Stimulated activated CD4-positive, alpha-beta T cell treated with anti-CD3 and anti-CD28 coated beads, Interleukin-12 subunit alpha, Interleukin-12 subunit beta, amount 100 ng/mL, for 4 hours (primary cell): ENCODE results near the gene NAALADL2.

Source experiments
- DNase-seq: peaks from one replicate; pipeline ENCODE4 v3.0.0-alpha.2; 2020

NAALADL2 gene

DNA sequence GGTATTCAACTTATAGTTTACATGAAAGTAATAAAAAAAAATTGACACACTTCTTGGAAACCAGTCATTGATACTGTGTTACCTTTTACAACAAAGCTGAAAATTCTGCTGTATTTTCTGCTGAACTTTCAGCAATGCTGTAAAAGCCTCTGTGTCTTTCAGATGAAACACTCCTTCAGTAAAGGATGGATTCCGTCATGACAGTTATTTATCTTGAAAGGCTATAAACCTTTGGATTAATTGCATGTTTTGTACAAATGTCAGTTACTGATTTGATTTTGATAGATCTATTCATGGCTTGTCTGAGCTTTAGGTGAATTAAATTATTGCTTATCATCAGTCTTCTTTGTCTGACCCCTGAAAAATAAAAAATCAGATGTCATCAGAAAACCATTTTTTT lies 355.1 kb downstream of the NAALADL2 start:
- no peak for DNase-seq

DNA sequence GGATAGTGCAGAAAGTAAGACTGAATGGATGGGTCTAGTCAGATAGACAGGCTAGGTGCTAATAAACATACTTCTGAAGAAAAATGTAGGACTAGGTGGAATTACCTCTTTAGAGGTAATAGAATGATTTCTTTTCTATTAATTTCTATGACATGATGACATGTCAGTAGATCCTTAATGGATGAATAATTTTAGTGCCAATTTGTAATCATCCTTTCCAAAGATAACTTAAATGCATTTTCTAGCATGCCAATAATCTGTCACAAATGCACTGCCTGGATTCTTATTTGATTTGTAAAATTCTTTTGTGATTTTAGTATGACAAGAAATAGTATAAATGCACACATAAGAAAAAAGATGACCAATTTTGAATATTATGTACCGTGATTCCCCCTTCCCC lies 356.7 kb downstream of the NAALADL2 start:
- no peak for DNase-seq

DNA sequence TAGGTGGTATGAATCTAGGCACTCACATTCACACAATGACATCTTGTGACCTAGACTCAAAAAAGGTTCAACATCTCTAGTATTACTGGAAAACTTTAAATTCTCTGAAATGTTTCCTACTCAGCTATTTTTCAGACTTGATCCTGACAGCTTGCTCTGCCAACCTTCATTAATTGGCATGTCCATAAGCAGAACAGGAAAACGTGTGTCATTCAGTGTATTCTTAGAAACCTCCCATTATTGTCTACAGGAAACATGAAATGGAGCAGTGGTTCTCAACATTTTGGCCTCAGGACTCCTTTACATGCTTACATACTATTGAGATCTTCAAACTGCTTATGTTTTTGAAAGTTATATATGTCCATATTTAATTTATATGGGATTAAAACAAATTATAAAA lies 363.2 kb downstream of the NAALADL2 start:
- no peak for DNase-seq

DNA sequence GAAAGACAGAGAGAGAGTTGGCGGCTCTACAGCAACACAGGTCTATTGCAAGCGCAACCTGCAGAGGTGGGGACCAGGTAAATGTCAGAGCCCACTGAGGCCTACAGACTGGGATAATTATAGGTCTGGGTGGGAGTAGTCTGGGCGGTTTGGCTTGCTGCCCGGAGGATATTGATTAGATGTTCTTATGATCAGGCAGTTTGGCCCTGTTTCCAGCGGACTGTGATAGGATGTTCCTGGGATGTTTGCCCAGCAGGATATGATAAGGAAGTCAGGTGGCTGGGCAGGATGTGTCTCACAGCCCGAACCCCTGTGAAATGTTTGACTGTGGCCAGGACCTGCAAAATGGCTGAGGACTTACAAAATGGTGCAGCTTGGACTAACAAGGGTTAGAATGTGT lies 364.9 kb downstream of the NAALADL2 start:
- DNase-seq: no peak

DNA sequence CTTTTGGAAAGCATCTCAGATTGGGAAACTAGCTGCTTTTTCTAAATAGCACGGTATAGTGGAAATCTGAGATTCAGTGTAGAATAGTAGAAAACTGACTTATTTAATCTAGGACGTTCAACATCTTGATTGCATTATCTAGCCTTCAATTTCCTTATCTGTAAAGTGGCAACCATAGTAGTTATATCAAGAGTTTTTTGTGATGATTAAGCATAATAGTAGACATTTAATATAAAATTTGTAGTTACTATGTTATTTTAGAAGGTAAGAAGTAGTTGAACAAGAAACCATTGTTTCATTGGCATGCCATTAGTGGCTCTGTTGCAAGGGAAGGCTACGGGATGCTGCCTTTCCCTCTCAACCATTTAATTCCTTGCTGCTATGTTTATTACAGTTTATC lies 367.3 kb downstream of the NAALADL2 start:
- no peak for DNase-seq

DNA sequence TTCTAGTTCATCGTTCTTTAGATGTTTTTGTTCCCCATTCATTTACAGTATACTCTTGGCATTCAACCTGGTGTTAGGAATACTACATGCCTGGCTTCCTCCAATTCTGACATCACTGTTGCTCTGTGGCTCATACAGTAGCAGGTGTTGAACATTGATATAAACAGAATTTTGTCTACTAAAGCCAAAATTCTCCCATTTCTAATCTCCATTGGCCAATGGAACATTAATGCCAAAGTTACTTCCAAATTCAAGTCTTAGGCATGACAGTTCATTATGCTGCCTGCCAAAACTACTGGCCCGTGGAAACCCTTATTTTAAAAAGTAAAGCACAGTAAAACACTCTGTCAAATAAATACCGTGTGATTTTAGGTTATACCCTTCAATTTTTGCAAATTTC lies 368.0 kb downstream of the NAALADL2 start:
- DNase-seq: no peak

DNA sequence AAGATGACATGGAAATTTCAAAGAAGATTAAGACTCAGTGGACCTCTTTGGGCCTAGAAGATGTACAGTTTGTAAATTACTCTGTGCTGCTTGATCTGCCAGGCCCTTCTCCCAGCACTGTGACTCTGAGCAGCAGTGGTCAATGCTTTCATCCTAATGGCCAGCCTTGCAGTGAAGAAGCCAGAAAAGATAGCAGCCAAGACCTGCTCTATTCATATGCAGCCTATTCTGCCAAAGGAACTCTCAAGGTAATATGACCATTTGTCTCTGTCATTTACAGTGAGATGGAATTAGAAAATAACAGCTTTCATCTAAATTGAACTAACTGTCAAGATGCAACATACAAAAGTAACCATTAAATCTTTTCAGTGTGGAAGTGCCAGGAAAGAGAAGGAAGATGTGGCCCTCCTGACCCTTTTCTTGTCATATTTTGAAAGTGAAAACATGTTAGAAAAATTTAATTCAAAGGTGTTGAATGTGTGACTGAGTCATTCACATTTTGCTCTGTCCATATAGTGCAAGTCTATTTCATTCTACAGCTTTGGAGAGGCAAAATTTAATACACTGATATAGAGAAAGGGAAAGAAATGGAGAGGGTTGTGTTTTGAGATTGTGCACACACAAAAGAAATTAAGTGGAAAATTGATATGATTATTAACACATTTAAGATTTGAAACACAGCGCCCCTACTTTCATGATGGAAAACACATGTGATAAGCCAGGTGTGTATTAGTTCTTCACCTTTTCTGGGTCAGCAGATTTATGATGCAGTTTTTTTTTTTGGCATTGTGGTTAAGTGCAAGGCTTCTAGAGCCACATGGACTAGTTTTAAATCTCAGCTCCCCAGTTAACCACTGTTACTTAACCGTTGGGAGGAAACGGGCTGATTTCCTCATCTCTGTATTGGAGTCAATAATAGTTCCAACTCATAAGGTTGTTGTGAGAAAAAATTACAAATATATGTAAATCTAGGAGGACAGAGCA lies 375.1 kb downstream of the NAALADL2 start:
- no peak for DNase-seq

DNA sequence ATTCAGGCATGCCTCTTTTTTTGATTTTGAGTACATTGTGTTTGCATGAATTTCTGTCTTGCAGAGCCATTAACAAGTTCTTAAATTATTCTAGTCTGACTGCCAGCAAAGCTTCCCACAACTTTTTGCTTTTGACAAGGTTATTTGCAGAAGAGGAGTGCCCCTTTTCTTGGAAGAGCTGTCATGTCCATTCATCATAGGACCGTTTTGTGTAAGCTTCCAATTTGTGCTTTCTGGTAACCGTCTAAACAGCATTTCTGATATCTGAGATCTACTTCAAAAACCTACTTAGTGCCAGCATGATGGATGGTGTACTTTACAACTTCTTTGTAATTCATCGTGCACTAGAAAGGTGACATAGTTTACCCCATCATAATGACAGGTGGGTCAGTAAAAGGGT lies 379.7 kb downstream of the NAALADL2 start:
- DNase-seq: no peak

DNA sequence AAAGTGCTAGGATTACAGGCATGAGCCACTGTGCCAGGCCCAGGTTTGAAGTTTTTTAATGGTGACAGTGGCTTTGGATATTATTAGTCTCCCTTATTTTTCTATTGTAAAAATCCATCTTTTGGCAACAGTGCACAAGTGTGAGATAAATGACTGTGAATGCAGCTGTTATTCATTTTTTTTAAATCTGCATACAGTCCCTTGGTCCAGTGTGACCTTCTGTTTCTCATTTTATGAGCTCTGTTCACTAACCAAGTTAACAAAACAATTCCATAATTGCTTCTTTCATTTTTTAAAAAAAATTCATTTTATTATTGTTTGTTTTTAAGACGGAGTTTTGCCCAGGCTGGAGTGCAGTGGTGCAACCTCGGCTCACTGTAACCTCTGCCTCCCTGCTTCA lies 381.8 kb downstream of the NAALADL2 start:
- DNase-seq: no peak

DNA sequence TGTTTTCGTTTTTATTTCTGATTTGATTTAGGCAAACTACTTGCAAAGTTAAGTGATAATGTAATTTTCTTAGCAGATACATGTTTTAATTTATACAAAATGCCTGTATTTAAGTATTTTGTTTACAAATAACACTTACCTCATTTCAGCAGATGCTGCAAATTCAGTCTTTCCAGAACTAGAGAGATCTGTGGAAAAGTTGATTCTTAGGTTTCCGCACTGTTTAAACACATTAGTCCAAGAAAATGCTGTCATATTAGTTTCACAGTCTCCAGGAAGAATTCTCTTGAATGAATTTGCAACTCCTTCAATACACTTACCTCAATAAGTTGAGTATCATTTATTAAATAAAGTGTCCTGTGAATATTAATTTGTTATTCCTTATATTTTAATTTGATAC lies 383.1 kb downstream of the NAALADL2 start:
- no peak for DNase-seq

DNA sequence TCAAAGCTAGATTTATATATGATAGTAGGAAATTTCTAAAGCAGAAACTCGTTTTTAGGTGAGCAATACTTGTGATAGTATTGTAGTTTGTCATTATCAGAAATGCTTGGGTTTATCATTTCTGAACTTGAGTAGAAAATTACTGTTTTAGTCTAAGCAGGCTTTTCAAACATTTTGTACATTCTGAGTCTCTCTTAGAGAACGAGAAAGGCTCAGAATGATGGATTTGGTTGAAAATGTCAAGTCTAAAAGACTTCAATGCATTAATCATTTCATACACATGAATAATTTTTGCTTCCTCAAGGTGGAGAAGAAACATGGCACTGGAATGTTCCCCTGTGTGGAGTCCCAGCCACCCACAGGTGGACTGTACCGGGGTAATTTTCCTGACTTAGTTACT lies 387.1 kb downstream of the NAALADL2 start:
- DNase-seq: no peak

DNA sequence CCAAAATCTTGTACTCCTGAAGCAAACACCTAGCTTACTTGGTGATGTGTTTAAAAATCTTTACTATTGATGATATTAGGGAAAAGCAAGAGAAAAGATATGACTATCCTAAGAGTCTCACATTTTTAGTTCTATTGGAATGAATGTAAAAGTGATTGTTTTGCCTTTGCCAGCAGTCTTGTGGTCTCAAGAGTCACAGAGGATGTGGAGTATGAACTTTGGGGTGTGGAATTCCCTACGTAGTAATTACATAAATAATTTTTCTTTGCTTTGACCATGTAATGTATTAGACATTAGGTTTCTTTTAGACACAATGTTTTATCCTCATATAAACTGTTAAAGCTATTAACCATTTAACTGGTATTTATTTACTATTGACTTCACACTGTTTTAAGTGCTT lies 387.6 kb downstream of the NAALADL2 start:
- DNase-seq: no peak

DNA sequence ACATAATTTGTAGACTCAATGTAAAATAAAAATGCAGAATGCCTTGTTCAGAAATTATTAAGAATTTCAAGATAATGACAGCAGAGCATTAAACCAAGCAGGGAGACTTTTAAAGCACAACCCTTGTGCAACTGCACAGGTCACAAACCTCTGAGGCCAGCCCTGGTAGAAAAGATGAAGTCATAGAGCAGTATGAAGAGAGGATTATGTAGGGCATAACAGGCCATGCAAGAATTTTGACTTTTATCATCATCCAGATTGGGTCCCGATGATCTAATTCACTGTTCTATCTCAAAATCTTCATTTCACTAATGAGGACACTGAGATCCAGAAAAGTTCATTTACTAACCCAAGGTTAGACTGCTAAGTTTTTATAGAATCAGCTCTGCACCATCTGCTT lies 388.5 kb downstream of the NAALADL2 start:
- no peak for DNase-seq

DNA sequence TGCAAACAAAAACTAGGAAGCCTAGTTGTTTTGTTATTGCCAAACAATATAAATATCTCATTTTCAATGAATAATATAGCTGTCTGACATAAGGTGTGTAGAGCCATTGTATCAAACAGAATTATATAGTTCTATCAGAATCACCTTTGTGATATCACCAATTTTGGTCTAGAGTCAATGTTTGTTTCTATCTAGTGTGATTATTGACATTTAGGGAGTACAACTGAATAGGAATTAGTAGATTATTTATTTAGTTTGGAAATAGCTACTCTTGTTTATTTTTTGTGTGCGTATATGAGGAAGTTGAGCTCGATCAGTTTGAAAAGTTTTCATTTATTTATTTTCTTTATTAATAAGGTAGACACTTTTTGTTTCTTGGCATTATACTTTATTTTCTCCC lies 389.7 kb downstream of the NAALADL2 start:
- no peak for DNase-seq

DNA sequence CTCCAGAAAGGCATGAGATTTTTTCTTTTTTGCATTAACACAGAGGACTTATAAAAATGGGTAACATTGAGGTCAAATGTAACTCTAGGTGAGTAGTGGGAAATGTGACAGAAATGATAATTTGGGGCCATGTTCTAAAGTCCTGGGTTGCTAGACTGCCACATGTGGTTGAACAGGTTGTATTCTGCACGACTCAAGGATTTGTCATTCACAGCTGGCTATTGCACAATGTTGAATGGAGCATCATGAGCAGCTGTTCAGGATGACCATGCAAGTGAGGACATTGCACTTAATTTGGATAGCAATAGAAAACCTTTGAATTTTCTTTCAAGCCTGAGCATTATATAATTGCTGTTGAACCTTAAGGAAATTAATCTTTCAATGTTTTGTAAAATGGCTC lies 396.6 kb downstream of the NAALADL2 start:
- DNase-seq: no peak

DNA sequence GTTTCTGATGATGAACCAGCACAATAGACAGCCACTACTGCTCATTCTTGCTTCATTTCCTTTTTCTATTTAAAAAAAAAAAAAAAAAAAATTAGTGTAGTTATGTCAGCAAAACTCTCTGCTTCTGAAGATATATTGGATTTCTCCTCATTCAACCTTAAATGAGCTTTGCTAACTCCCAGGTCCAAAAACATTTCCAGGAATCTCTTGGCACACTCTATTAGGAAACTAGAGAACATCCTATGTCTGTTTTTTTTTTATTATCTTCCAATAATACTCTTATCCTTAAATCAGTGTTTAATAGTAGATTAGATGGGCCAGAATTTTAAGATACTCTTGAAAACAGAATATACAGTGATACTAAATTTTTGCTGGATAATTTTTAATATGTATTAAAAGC lies 398.0 kb downstream of the NAALADL2 start:
- DNase-seq: no peak

DNA sequence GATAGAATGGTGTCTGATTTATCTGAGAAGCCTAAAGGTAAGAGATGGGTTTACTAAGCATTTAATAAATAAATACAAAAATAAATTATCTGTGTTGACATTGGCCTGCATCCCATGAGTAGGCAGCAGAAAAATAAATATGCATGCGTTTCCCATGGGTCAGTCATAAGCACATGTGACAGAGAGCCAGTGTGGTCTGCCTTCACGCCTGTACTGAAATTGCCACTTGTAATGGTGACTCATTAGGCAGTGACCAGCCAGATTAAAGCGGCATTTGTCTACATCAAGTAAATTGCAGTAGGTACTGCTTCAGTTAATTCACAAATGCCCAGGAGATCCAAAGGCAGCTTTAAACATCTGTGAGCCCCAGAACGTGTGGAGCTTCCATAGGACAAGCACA lies 399.6 kb downstream of the NAALADL2 start:
- DNase-seq: no peak

DNA sequence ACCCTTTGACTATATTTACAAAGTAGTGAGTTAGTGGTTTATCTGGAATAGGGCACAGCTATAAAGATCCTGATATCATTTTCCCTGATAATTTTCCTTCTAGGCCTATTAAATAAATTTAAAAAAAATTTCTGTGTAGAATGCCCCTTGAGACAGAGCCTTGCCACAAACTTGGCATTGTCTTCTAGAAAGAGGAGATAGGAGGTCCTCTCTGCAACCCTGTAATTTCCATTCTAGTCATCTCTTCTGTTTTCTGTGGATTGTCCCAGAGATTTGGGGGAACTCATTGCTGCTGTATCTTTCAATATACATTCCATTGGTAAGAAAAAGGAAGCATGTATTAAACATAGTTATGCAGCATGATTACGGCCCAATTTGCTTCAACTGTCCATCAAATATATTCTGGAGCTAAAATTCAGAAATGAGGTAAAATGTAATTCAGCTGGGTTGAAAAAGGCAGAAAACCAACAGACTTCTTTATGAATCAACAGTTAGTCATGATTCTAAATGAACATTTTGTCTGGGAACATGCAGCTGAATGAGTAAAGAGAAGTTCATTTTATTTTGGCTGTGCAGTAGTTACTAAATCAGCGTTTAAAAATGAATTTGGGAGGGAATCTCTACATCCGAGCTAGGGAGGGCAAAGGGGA lies 401.1 kb downstream of the NAALADL2 start:
- DNase-seq: no peak

DNA sequence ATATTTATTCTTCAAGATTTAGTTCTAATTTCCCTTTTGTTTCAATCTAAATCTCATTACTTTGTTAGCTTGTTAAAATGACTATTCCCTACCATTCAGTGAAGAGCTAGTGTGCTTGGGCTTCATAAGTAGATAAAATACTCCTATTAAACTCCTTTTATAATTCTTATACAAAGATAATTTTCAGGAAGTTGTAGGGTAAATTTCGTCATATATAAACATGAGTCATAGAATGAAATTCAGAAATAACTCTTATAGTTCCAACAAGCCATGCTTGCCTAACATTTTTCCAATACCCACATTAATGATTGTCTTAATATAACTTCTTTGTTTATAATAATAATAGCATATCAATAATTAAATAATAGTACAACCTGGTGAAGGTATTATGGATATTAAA lies 407.3 kb downstream of the NAALADL2 start:
- DNase-seq: no peak

DNA sequence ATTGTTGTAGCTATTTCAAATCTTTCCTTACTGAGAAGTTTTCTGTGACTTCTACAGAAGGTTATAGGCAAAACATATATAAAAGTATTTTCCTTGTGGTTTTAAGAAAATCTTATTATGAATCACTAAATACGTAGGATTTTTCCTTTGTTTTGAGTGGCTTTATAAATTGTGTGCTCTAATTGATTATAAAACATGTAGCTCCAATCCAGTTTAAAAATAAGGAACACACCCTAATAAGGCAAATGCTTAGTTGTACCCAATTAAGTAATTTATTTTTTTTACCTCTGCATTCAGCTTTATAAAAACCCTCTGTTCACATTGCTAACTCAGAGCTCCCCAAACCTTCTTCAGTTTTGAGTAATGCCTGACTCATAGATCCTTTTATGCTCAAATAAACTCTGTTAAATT lies 408.0 kb downstream of the NAALADL2 start:
- no peak for DNase-seq

DNA sequence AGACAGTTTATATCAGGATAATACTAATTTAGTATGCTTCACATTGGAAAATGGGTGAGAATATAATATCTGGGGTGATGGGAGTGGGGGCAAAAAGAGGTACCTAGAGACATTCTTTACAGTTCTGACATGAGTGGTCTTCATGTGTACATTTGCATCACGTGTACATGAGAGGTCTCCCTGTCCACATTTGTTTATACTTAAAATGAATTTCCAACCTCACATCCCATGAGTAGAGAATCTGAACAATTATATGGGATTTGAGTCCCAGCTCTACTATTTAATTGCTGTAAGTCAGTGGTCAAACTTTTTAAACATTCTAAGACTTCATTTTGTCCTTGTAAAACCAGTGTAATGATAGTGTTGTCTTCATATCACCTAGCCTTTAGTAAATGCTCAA lies 408.4 kb downstream of the NAALADL2 start:
- DNase-seq: no peak

DNA sequence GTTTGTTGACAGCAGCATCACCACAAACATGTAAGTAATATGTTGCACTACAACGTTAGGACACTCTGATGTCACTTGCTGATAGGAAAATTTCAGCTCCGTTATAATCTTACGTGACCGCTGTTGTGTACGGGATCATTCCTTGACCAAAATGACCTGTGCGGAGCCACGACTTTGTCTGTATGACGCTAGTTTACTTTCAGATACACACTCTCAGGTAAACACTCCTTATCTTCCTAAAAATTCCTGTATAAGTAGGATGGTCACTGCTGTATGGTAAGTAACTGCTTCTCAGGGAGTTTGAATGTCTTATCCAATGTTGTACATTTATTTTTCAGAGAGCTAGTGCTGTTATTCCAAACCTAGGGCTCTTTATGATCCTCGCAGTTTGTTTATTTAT lies 410.3 kb downstream of the NAALADL2 start:
- DNase-seq: no peak

DNA sequence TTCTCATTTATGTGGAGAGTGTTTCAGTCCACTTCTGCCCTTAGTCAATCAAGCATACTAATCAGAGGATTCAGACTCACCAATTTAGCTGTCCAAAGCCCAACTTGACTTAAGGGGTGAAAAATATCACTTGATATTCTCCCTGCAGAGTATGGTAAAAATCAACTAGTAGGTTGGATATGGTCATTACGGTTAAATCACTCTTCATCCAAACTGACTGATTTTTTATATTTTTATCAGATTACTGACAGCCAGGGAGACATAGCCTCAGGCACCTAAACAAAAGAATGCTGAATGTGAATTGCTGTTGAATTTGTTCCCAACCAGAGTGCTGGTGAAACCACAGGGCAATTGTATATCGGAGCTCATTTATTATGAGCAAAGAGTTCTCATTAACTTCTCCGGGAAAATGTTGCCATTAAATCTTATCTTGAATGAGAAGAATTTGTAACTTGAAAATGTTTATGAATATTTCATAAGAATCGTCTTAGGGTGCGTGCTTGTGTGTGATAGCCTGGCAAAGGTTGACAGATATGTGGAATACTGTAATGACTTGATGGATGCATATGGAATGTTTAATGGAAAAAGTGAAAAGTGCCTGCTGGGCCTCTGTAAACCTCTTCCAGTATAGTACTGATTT lies 411.2 kb downstream of the NAALADL2 start:
- no peak for DNase-seq

DNA sequence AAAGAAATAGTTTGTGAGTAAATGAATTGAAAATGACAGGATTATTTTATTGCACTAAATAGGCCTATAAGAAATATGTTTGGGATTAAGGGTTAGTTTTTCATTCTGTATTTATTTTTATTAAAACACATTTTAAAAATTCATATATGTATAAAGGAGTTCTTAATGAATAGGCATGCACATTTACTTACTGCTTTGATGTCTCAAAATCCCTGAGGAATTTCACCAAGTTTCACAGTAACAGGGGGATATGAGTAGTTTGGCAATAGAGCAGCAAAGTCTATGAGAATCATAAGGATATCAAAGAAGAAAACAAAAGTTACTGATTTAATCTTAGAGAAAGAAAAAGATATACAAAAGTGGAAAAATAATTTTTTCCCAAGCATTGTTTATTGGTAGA lies 411.7 kb downstream of the NAALADL2 start:
- DNase-seq: no peak
